ENCODE measurements around the gene U2AF2.

DNA sequence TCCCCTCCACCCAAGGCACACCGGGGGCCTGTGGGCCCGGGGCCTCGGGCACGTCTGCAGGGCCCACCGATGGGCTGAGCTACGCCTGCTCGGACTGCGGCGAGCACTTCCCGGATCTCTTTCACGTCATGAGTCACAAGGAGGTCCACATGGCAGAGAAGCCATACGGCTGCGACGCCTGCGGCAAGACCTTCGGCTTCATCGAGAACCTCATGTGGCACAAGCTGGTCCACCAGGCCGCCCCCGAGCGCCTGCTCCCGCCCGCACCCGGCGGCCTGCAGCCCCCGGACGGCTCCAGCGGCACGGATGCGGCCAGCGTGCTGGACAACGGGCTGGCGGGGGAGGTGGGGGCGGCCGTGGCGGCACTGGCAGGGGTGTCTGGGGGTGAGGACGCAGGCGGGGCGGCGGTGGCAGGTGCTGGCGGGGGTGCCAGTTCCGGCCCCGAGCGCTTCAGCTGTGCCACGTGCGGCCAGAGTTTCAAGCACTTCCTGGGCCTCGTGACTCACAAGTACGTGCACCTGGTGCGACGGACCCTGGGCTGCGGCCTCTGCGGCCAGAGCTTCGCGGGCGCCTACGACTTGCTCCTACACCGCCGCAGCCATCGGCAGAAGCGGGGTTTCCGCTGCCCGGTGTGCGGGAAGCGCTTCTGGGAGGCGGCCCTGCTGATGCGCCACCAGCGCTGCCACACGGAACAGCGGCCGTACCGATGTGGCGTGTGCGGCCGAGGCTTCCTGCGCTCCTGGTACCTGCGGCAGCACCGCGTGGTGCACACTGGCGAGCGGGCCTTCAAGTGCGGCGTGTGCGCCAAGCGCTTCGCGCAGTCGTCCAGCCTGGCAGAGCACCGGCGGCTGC, 39.1 kb upstream of the U2AF2 start:
- TF ChIP-seq, protein P1, sequence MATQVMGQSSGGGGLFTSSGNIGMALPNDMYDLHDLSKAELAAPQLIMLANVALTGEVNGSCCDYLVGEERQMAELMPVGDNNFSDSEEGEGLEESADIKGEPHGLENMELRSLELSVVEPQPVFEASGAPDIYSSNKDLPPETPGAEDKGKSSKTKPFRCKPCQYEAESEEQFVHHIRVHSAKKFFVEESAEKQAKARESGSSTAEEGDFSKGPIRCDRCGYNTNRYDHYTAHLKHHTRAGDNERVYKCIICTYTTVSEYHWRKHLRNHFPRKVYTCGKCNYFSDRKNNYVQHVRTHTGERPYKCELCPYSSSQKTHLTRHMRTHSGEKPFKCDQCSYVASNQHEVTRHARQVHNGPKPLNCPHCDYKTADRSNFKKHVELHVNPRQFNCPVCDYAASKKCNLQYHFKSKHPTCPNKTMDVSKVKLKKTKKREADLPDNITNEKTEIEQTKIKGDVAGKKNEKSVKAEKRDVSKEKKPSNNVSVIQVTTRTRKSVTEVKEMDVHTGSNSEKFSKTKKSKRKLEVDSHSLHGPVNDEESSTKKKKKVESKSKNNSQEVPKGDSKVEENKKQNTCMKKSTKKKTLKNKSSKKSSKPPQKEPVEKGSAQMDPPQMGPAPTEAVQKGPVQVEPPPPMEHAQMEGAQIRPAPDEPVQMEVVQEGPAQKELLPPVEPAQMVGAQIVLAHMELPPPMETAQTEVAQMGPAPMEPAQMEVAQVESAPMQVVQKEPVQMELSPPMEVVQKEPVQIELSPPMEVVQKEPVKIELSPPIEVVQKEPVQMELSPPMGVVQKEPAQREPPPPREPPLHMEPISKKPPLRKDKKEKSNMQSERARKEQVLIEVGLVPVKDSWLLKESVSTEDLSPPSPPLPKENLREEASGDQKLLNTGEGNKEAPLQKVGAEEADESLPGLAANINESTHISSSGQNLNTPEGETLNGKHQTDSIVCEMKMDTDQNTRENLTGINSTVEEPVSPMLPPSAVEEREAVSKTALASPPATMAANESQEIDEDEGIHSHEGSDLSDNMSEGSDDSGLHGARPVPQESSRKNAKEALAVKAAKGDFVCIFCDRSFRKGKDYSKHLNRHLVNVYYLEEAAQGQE (IDR thresholded peaks at IDR 0.05; ENCODE audit: insufficient read depth in 1 of 2, low read depth in 2 of 2, low read length in 1 of 2): no peak
- TF ChIP-seq, protein P2, sequence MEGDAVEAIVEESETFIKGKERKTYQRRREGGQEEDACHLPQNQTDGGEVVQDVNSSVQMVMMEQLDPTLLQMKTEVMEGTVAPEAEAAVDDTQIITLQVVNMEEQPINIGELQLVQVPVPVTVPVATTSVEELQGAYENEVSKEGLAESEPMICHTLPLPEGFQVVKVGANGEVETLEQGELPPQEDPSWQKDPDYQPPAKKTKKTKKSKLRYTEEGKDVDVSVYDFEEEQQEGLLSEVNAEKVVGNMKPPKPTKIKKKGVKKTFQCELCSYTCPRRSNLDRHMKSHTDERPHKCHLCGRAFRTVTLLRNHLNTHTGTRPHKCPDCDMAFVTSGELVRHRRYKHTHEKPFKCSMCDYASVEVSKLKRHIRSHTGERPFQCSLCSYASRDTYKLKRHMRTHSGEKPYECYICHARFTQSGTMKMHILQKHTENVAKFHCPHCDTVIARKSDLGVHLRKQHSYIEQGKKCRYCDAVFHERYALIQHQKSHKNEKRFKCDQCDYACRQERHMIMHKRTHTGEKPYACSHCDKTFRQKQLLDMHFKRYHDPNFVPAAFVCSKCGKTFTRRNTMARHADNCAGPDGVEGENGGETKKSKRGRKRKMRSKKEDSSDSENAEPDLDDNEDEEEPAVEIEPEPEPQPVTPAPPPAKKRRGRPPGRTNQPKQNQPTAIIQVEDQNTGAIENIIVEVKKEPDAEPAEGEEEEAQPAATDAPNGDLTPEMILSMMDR (IDR thresholded peaks at IDR 0.05): no peak
- TF ChIP-seq POLR2AphosphoS5 (IDR thresholded peaks at IDR 0.05; ENCODE audit: low read depth, low read length): no peak
